Activated CD8-positive, alpha-beta T cell treated with anti-CD3 and anti-CD28 coated beads for 36 hours (primary cell): ENCODE data around the gene PACSIN3. TPM values are rescaled to one million over a fixed set of nuclear protein-coding genes. Genes with fewer than 3 reads are reported as not detected.
A peak's percentile ranks its signal among the peaks of the same experiment; 100 is the strongest.

ENCODE experiments used
- ATAC-seq: fragments of 200-7000 bp; cut with Tn5 transposase; one replicate; pipeline ENCODE4 v1.10.0; 2021; ENCODE audit warnings: mild to moderate bottlenecking, moderate library complexity
- CTCF ChIA-PET: fragments of 350-600 bp; sonication (Branson Sonifier 250); formaldehyde crosslinking; loops from one replicate; lab custom pipeline; 2021; ENCODE audit warnings: antibody characterized with exemption; lab: Charles Lee
- POLR2A ChIA-PET: fragments of 350-600 bp; sonication (Branson Sonifier 250); formaldehyde crosslinking; loops from one replicate; lab custom pipeline; 2021; ENCODE audit warnings: antibody characterized with exemption; lab: Charles Lee
- DNase-seq: peaks from one replicate; pipeline ENCODE4 v3.0.0-alpha.2; 2020
- H3K27ac Mint-ChIP-seq: one replicate; pipeline ENCODE4 v1.8.0; 2021; ENCODE audit warnings: mild to moderate bottlenecking, mixed read lengths
- H3K27me3 Mint-ChIP-seq: one replicate; pipeline ENCODE4 v1.8.0; 2021; ENCODE audit warnings: mixed read lengths
- H3K36me3 Mint-ChIP-seq: one replicate; pipeline ENCODE4 v1.8.0; 2021; ENCODE audit warnings: low read depth, mixed read lengths
- H3K4me1 Mint-ChIP-seq: one replicate; pipeline ENCODE4 v1.8.0; 2021; ENCODE audit warnings: low read depth, mixed read lengths
- H3K4me3 Mint-ChIP-seq: one replicate; pipeline ENCODE4 v1.8.0; 2021; ENCODE audit warnings: mild to moderate bottlenecking, moderate library complexity, mixed read lengths
- H3K9me3 Mint-ChIP-seq: one replicate; pipeline ENCODE4 v1.8.0; 2021; ENCODE audit warnings: mixed read lengths
- CTCF ChIP-seq: fragments of 200-600 bp; IDR thresholded peaks from one replicate; pipeline ENCODE4 v1.8.0; 2022; ENCODE audit warnings: antibody characterized with exemption, mild to moderate bottlenecking
- intact Hi-C: fragments of 100-400 bp; cut with micrococcal nuclease; formaldehyde crosslinking; loops from one replicate; pipeline ENCODE4 v1.10.0; 2022
- total RNA-seq, 2 experiments: library from RNA; stranded (reverse); gene quantifications; one replicate each; pipeline ENCODE4 v1.2.3, GENCODE V29; 2021

Gene PACSIN3
- total RNA-seq, 2 experiments from 2014 or later, result 4.7 to 8.0 TPM

- H3K4me3 Mint-ChIP-seq, result peak overlapping the region; percentile 31
Observed at GRCh38 chr11:47154616-47155570, 31.3 kb downstream of the PACSIN3 start.

GRCh38 chr11:47152953-47153950, 33.0 kb downstream of the PACSIN3 start:
- peak; percentile 99 for TF ChIP-seq CTCF
- Mint-ChIP-seq H3K9me3 (no peaks in the 10 kb centered on the region), H3K27me3 (no peaks in the 10 kb centered on the region), H3K4me1 (peaks cover 27% of the 10 kb centered on the region), H3K27ac (peak overlapping the region; percentile 70), H3K36me3 (no peaks in the 10 kb centered on the region), H3K4me3 (no peak overlapping the region)
- ChIA-PET CTCF (interaction anchor here (0.6 to 3.7 kb wide), 79 partner anchors 9 to 452 kb away, joined by 3 to 38 read pairs (median 5); partner anchors contain the start of genes CSTPP1, LRP4 and ZNF408), POLR2A (interaction anchor here (0.5 to 1.6 kb wide), 4 partner anchors 10 to 85 kb away, joined by 3 to 4 read pairs (median 4); no protein-coding TSS in a partner anchor)
- peak; percentile 74 for ATAC-seq
- intact Hi-C loops, result loop anchor here (1.0 kb wide), 1 partner anchor 264 kb away; no protein-coding TSS in a partner anchor
- peak; percentile 69 for DNase-seq

More at GRCh38 chr11:47154616-47155570, 31.3 kb downstream of the PACSIN3 start:
- H3K4me1 Mint-ChIP-seq, result peaks cover 27% of the 10 kb centered on the region
- DNase-seq (peak; percentile 65), ATAC-seq (peak; percentile 84)
- ChIA-PET POLR2A (interaction anchor here (0.6 to 1.9 kb wide), 3 partner anchors 60 to 911 kb away, joined by 3 to 7 read pairs (median 3); partner anchors contain the start of gene DDB2), CTCF (interaction anchor here (0.7 to 3.7 kb wide), 22 partner anchors 9 to 365 kb away, joined by 3 to 38 read pairs (median 4); partner anchors contain the start of gene CSTPP1)
- no peaks in the 10 kb centered on the region for H3K36me3 Mint-ChIP-seq
- TF ChIP-seq CTCF, result no peak
- H3K27me3 Mint-ChIP-seq, result no peaks in the 10 kb centered on the region
- H3K9me3 Mint-ChIP-seq, result no peaks in the 10 kb centered on the region
- H3K27ac Mint-ChIP-seq, result peak overlapping the region; percentile 78
- intact Hi-C loops, result no loop called here

GRCh38 chr11:47152126-47152952, 33.9 kb downstream of the PACSIN3 start:
- ATAC-seq (no peak), DNase-seq (no peak)
- ChIA-PET CTCF (interaction anchor here (0.7 to 3.7 kb wide), 61 partner anchors 9 to 344 kb away, joined by 3 to 38 read pairs (median 6); partner anchors contain the start of genes CSTPP1 and LRP4), POLR2A (interaction anchor here (0.5 to 1.6 kb wide), 3 partner anchors 10 to 85 kb away, joined by 3 to 4 read pairs (median 4); no protein-coding TSS in a partner anchor)
- Mint-ChIP-seq H3K36me3 (no peaks in the 10 kb centered on the region), H3K27me3 (no peaks in the 10 kb centered on the region), H3K9me3 (no peaks in the 10 kb centered on the region), H3K4me1 (peaks cover 27% of the 10 kb centered on the region), H3K27ac (no peak overlapping the region), H3K4me3 (no peak overlapping the region)
- intact Hi-C loops, result no loop called here
- TF ChIP-seq CTCF, result no peak

- POLR2A ChIA-PET, result no interaction called here
- intact Hi-C loops, result no loop called here
- DNase-seq (no peak), ATAC-seq (no peak)
- no peak for TF ChIP-seq CTCF
- Mint-ChIP-seq H3K9me3 (no peaks in the 10 kb centered on the region), H3K4me3 (no peak overlapping the region), H3K27me3 (no peaks in the 10 kb centered on the region), H3K4me1 (peaks cover 17% of the 10 kb centered on the region), H3K36me3 (no peaks in the 10 kb centered on the region), H3K27ac (no peak overlapping the region)
- CTCF ChIA-PET, result interaction anchor here (1.8 to 2.0 kb wide), 2 partner anchors 11 to 259 kb away, joined by 5 to 7 read pairs; no protein-coding TSS in a partner anchor
Observed at GRCh38 chr11:47149782-47150181, 36.5 kb downstream of the PACSIN3 start.
